ENCODE results near the gene NUDT2. TPM values are rescaled to one million over a fixed set of nuclear protein-coding genes. Genes with fewer than 3 reads are reported as not detected.

NUDT2 gene
- total RNA-seq, 1 experiment from 2014 or later: 17.8 TPM

GRCh38 chr9:34321451-34321850, 7.9 kb upstream of the NUDT2 start:
- Mint-ChIP-seq H3K4me1 (peaks cover 3% of the 10 kb centered on the region), H3K9me3 (no peaks in the 10 kb centered on the region), H3K27me3 (ENCODE audit: low read depth) (no peaks in the 10 kb centered on the region), H3K27ac (no peak overlapping the region), H3K4me3 (no peak overlapping the region), H3K36me3 (no peaks in the 10 kb centered on the region; the same call in 1 of the 2 replicates)
- ATAC-seq (no peak), DNase-seq (ENCODE audit: low spot score) (no peak)
- ChIA-PET CTCF (interaction anchor here (0.8 kb wide), 1 partner anchor 58 kb away, joined by 6 read pairs; no protein-coding TSS in a partner anchor), POLR2A (no interaction called here)
- TF ChIP-seq TEAD1 (CRISPR knock-in tag; IDR thresholded peaks at IDR 0.05) (no peak), ZNF671 (CRISPR knock-in tag; IDR thresholded peaks at IDR 0.05) (no peak), NR1H2 (CRISPR knock-in tag; IDR thresholded peaks at IDR 0.05) (no peak), CREM (CRISPR knock-in tag; IDR thresholded peaks at IDR 0.05) (no peak), ZNF232 (CRISPR knock-in tag; IDR thresholded peaks at IDR 0.05) (no peak), CBFB (CRISPR knock-in tag; IDR thresholded peaks at IDR 0.05; ENCODE audit: low read depth) (no peak), ZNF512 (CRISPR knock-in tag; IDR thresholded peaks at IDR 0.05; ENCODE audit: borderline replicate concordance) (no peak)
- TF ChIP-seq, protein P1, sequence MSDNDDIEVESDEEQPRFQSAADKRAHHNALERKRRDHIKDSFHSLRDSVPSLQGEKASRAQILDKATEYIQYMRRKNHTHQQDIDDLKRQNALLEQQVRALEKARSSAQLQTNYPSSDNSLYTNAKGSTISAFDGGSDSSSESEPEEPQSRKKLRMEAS (CRISPR knock-in tag; IDR thresholded peaks at IDR 0.05): no peak
- TF ChIP-seq, protein P2, sequence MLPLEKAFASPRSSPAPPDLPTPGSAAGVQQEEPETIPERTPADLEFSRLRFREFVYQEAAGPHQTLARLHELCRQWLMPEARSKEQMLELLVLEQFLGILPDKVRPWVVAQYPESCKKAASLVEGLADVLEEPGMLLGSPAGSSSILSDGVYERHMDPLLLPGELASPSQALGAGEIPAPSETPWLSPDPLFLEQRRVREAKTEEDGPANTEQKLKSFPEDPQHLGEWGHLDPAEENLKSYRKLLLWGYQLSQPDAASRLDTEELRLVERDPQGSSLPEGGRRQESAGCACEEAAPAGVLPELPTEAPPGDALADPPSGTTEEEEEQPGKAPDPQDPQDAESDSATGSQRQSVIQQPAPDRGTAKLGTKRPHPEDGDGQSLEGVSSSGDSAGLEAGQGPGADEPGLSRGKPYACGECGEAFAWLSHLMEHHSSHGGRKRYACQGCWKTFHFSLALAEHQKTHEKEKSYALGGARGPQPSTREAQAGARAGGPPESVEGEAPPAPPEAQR (CRISPR knock-in tag; IDR thresholded peaks at IDR 0.05): no peak
- TF ChIP-seq, protein P3, sequence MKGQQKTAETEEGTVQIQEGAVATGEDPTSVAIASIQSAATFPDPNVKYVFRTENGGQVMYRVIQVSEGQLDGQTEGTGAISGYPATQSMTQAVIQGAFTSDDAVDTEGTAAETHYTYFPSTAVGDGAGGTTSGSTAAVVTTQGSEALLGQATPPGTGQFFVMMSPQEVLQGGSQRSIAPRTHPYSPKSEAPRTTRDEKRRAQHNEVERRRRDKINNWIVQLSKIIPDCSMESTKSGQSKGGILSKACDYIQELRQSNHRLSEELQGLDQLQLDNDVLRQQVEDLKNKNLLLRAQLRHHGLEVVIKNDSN (CRISPR knock-in tag; IDR thresholded peaks at IDR 0.05): no peak
- TF ChIP-seq, protein P4, sequence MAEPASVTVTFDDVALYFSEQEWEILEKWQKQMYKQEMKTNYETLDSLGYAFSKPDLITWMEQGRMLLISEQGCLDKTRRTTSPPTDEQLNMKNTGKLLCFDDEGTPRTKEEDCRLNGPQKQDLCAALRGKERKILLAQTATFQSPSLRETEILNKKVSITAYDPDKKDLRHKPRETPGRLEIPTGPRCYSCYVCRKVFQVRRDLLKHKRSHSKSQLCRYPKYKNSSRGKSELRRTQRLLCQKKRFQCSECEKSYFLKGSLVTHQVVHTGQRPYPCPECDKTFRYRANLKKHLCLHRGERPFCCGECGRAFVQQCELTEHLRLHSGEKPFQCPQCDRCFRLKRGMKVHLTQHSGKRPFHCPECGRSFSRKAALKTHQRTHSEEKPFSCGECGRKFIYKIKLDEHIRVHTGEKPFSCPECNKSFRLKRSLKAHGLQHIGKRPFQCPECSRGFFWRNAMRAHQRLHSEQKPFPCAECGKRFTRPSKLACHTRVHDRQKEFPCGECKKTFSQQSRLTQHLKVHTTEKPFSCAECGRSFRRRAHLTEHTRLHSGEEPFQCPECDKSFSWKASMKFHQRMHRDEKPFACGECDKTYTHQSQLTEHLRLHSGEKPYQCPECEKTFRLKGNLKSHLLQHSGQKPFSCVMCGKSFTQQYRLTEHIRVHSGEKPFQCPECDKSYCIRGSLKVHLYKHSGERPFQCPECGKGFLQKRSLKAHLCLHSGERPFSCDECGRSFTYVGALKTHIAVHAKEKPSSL (CRISPR knock-in tag; conservative IDR thresholded peaks at IDR 0.05): no peak

DNA sequence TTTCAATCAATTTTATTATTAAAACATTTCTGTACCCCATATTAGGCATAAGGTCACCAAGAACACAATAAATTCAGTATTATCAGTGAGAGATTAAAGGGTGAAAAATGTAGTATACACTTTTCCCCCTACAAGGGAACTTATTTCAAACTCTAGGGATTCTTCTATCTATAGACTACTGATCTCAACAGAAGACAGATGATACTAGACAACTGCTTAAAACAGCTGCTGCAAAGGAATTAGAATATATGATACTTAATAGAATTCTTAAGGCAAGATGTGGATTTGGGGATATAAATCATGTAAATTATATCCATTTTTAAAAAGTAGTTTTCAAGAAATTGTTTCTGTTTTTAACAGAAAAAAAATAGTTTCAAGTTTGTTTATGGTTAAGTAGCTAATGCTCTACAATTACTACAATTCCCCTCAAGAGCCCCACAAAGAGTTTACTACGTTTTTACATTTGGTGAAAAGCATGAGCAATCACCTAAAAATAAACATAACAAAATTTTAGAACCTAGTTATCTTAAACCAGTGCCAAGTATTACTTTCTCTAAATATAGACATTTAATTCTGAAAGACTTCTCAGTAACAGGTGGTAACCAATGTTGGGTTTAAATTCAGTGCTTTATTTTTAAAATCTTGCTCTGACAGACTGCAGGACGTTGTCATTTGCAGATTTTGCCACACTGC, 6.3 kb upstream of the NUDT2 start:
- no peaks in the 10 kb centered on the region for H3K27me3 Mint-ChIP-seq (ENCODE audit: low read depth)
- TF ChIP-seq, protein P1 (CRISPR knock-in tag; IDR thresholded peaks at IDR 0.05): no peak
- no peak for TF ChIP-seq IRF2 (CRISPR knock-in tag; IDR thresholded peaks at IDR 0.05; ENCODE audit: borderline replicate concordance, low read depth)
- TF ChIP-seq RORB (CRISPR knock-in tag; IDR thresholded peaks at IDR 0.05): no peak
- TF ChIP-seq, protein P5, sequence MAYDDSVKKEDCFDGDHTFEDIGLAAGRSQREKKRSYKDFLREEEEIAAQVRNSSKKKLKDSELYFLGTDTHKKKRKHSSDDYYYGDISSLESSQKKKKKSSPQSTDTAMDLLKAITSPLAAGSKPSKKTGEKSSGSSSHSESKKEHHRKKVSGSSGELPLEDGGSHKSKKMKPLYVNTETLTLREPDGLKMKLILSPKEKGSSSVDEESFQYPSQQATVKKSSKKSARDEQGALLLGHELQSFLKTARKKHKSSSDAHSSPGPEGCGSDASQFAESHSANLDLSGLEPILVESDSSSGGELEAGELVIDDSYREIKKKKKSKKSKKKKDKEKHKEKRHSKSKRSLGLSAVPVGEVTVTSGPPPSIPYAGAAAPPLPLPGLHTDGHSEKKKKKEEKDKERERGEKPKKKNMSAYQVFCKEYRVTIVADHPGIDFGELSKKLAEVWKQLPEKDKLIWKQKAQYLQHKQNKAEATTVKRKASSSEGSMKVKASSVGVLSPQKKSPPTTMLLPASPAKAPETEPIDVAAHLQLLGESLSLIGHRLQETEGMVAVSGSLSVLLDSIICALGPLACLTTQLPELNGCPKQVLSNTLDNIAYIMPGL (CRISPR knock-in tag; IDR thresholded peaks at IDR 0.05): no peak
- no peak for TF ChIP-seq ZNF671 (CRISPR knock-in tag; IDR thresholded peaks at IDR 0.05)
- TF ChIP-seq ZNF423 (CRISPR knock-in tag; IDR thresholded peaks at IDR 0.05): no peak
- TF ChIP-seq TEAD1 (CRISPR knock-in tag; IDR thresholded peaks at IDR 0.05): no peak
- no peak for TF ChIP-seq OVOL2 (CRISPR knock-in tag; IDR thresholded peaks at IDR 0.05; ENCODE audit: borderline replicate concordance)
- no peak for TF ChIP-seq PRDM15 (CRISPR knock-in tag; IDR thresholded peaks at IDR 0.05)
- no peak for TF ChIP-seq ZNF232 (CRISPR knock-in tag; IDR thresholded peaks at IDR 0.05)
- ChIA-PET CTCF (no interaction called here), POLR2A (no interaction called here)
- H3K9me3 Mint-ChIP-seq: no peaks in the 10 kb centered on the region
- DNase-seq (ENCODE audit: low spot score) (no peak), ATAC-seq (no peak)
- H3K4me1 Mint-ChIP-seq: peaks cover 10% of the 10 kb centered on the region
- H3K4me3 Mint-ChIP-seq: no peak overlapping the region
- H3K36me3 Mint-ChIP-seq: no peaks in the 10 kb centered on the region; the same call in 1 of the 2 replicates
- no peak overlapping the region for H3K27ac Mint-ChIP-seq

All from WTC11 (cell line).